ENCODE data around the gene LDLRAD4.

Gene LDLRAD4

GRCh38 chr18:13218368-13218991 lies at the start of gene LDLRAD4:
TSS of gene LDLRAD4 (plus strand) at chr18:13218760.
- peak; percentile 42 for DNase-seq

GRCh38 chr18:13173578-13174145 lies 44.9 kb upstream of the LDLRAD4 start:
- DNase-seq = no peak

GRCh38 chr18:13175266-13175665 lies 43.3 kb upstream of the LDLRAD4 start:
- no peak for DNase-seq

GRCh38 chr18:13175754-13176210 lies 42.8 kb upstream of the LDLRAD4 start:
- DNase-seq = no peak

- DNase-seq = no peak
Observed at GRCh38 chr18:13176847-13177246, 41.7 kb upstream of the LDLRAD4 start.

GRCh38 chr18:13178197-13178596 lies 40.4 kb upstream of the LDLRAD4 start:
- no peak for DNase-seq

GRCh38 chr18:13178976-13179375 lies 39.6 kb upstream of the LDLRAD4 start:
- DNase-seq = no peak

- no peak for DNase-seq
Observed at GRCh38 chr18:13179566-13180113, 38.9 kb upstream of the LDLRAD4 start.

- no peak for DNase-seq
Observed at GRCh38 chr18:13180614-13181375, 37.8 kb upstream of the LDLRAD4 start.

GRCh38 chr18:13181765-13182164 lies 36.8 kb upstream of the LDLRAD4 start:
- peak; percentile 8 for DNase-seq

GRCh38 chr18:13183359-13183758 lies 35.2 kb upstream of the LDLRAD4 start:
- no peak for DNase-seq

GRCh38 chr18:13183790-13184189 lies 34.8 kb upstream of the LDLRAD4 start:
- DNase-seq = no peak

- no peak for DNase-seq
Observed at GRCh38 chr18:13184396-13184795, 34.2 kb upstream of the LDLRAD4 start.

- DNase-seq = no peak
Observed at GRCh38 chr18:13185675-13186198, 32.8 kb upstream of the LDLRAD4 start.

- no peak for DNase-seq
Observed at GRCh38 chr18:13186687-13187086, 31.9 kb upstream of the LDLRAD4 start.

- no peak for DNase-seq
Observed at GRCh38 chr18:13187498-13187897, 31.1 kb upstream of the LDLRAD4 start.

- no peak for DNase-seq
Observed at GRCh38 chr18:13191031-13191430, 27.5 kb upstream of the LDLRAD4 start.

GRCh38 chr18:13191779-13192178 lies 26.8 kb upstream of the LDLRAD4 start:
- no peak for DNase-seq

- DNase-seq = no peak
Observed at GRCh38 chr18:13192970-13193369, 25.6 kb upstream of the LDLRAD4 start.

- no peak for DNase-seq
Observed at GRCh38 chr18:13194239-13194638, 24.3 kb upstream of the LDLRAD4 start.

- no peak for DNase-seq
Observed at GRCh38 chr18:13198701-13199100, 19.9 kb upstream of the LDLRAD4 start.

GRCh38 chr18:13199169-13199568 lies 19.4 kb upstream of the LDLRAD4 start:
- DNase-seq = no peak

GRCh38 chr18:13201292-13201691 lies 17.3 kb upstream of the LDLRAD4 start:
- DNase-seq = no peak

GRCh38 chr18:13202571-13202970 lies 16.0 kb upstream of the LDLRAD4 start:
- no peak for DNase-seq
